Endodermal cell (in vitro differentiated cells): Measurements from ENCODE around the gene TRIM33. TPM values are rescaled to one million over a fixed set of nuclear protein-coding genes. Genes with fewer than 3 reads are reported as not detected.

Experiments used
- DNase-seq: peaks from one replicate; pipeline ENCODE4 v3.0.0-alpha.2; 2017
- H3K27ac ChIP-seq: 2 replicates; pipeline ENCODE4 v1.5.1; 2013; ENCODE audit warnings: mild to moderate bottlenecking, low read depth, low read length, moderate library complexity
- H3K27me3 ChIP-seq: 2 replicates; pipeline ENCODE4 v1.6.1; 2013; ENCODE audit warnings: mild to moderate bottlenecking, low read length, moderate library complexity; ENCODE audit not compliant: insufficient read depth, control insufficient read depth, poor library complexity, severe bottlenecking
- H3K36me3 ChIP-seq: 2 replicates; pipeline ENCODE4 v1.7.0; 2013; ENCODE audit warnings: mild to moderate bottlenecking, low read length, moderate library complexity; ENCODE audit not compliant: control insufficient read depth, insufficient read depth
- H3K4me1 ChIP-seq: one replicate; pipeline ENCODE4 v1.7.0; 2013; ENCODE audit warnings: low read length; ENCODE audit not compliant: control insufficient read depth, insufficient read depth
- H3K4me3 ChIP-seq: 2 replicates; pipeline ENCODE4 v1.5.1; 2013; ENCODE audit warnings: mild to moderate bottlenecking, low read length, moderate library complexity
- H3K9ac ChIP-seq: 2 replicates; pipeline ENCODE4 v1.6.1; 2013; ENCODE audit warnings: mild to moderate bottlenecking, low read length, moderate library complexity; ENCODE audit not compliant: poor library complexity, severe bottlenecking; ENCODE audit errors: extremely low read depth
- H3K9me3 ChIP-seq: 2 replicates; pipeline ENCODE4 v1.6.1; 2013; ENCODE audit warnings: mild to moderate bottlenecking, low read length, moderate library complexity; ENCODE audit not compliant: control insufficient read depth
- H3K27ac Mint-ChIP-seq: 2 replicates; pipeline ENCODE4 v1.8.0; 2020; ENCODE audit warnings: mixed read lengths
- H3K27me3 Mint-ChIP-seq: 2 replicates; pipeline ENCODE4 v1.8.0; 2021; ENCODE audit warnings: mild to moderate bottlenecking, mixed read lengths; ENCODE audit not compliant: insufficient read depth
- H3K36me3 Mint-ChIP-seq: 2 replicates; pipeline ENCODE4 v1.8.0; 2020; ENCODE audit warnings: low read depth, mixed read lengths
- H3K4me1 Mint-ChIP-seq: 2 replicates; pipeline ENCODE4 v1.8.0; 2020; ENCODE audit warnings: mixed read lengths
- H3K4me3 Mint-ChIP-seq: 2 replicates; pipeline ENCODE4 v1.8.0; 2020; ENCODE audit warnings: mild to moderate bottlenecking, moderate library complexity, mixed read lengths
- H3K9me3 Mint-ChIP-seq: 2 replicates; pipeline ENCODE4 v1.8.0; 2020; ENCODE audit warnings: mild to moderate bottlenecking, mixed read lengths
- CTCF ChIP-seq: fragments of 200-600 bp; sonication (generic); conservative IDR thresholded peaks from 2 replicates; pipeline ENCODE4 v1.5.0; 2021; ENCODE audit warnings: antibody characterized with exemption, mild to moderate bottlenecking
- WGBS, 2 experiments: methylation state at CpG; one replicate each; pipeline versions ENCODE4 v1.1.5 to v1.1.7; 2013; ENCODE audit warnings: missing lambda C conversion rate in 2 of 2, mixed read lengths in 1 of 2; ENCODE audit not compliant: insufficient coverage in 1 of 2, insufficient read length in 1 of 2; 5-methylcytosine and 5-hydroxymethylcytosine counted together
- total RNA-seq, 2 donors: library from RNA; stranded (reverse); fragmentation: NEBNext Ultra II Directional in 1 of 2; extraction: Animal tissue kit (Norgen Biotek cat#: 25700) in 1 of 2; gene quantifications; 2 replicates in 1 of 2; 3 replicates in 1 of 2; pipeline ENCODE4 v1.2.1, GENCODE V29; 2021

TRIM33 gene
- total RNA-seq, 2 donors from 2014 or later: 47.2 to 50.6 TPM

DNA sequence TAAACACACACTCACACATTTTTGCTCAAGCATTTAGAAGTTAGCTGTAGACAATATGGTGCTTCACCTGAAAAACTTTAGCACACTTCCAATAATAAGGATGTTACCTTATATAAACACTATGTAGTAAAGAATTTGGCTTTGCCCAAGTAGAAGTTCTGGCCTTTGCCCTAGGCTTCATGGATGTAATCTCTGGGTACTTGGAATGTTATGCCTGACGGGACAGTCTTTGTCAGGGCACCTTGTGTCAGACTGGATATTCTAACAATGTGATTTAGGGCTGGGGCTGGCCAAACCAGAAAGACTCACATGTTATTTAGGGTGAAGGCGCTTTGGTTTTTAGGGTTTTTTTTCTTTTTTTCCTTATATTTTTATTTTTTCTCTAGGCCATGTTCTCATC, 34.8 kb upstream of the TRIM33 start:
- Mint-ChIP-seq H3K9me3 (no peaks in the 10 kb centered on the region), H3K27ac (no peak overlapping the region), H3K36me3 (no peaks in the 10 kb centered on the region), H3K4me1 (no peaks in the 10 kb centered on the region), H3K27me3 (peaks cover 7% of the 10 kb centered on the region), H3K4me3 (no peak overlapping the region)
- no peak overlapping the region for H3K27ac ChIP-seq
- H3K27me3 ChIP-seq: no peaks in the 10 kb centered on the region
- H3K9me3 ChIP-seq: no peaks in the 10 kb centered on the region
- 83 to 93% methylated on average over 1 of the region's 2 CpGs for WGBS, 2 experiments
- no peaks in the 10 kb centered on the region for H3K36me3 ChIP-seq
- TF ChIP-seq CTCF: no peak
- no peak overlapping the region for H3K9ac ChIP-seq
- H3K4me1 ChIP-seq: no peaks in the 10 kb centered on the region
- DNase-seq: no peak
- H3K4me3 ChIP-seq: no peak overlapping the region

GRCh38 chr1:114545315-114545714, 34.3 kb upstream of the TRIM33 start:
- peaks cover 7% of the 10 kb centered on the region for H3K27me3 Mint-ChIP-seq
- no peak overlapping the region for H3K27ac Mint-ChIP-seq
- no peak for TF ChIP-seq CTCF
- no peaks in the 10 kb centered on the region for H3K27me3 ChIP-seq
- no peak overlapping the region for H3K4me3 Mint-ChIP-seq
- no peaks in the 10 kb centered on the region for H3K9me3 Mint-ChIP-seq
- H3K4me1 Mint-ChIP-seq: no peaks in the 10 kb centered on the region
- no peak for DNase-seq
- H3K36me3 Mint-ChIP-seq: no peaks in the 10 kb centered on the region
- no peaks in the 10 kb centered on the region for H3K9me3 ChIP-seq
- no peaks in the 10 kb centered on the region for H3K36me3 ChIP-seq
- no peak overlapping the region for H3K4me3 ChIP-seq
- no peak overlapping the region for H3K9ac ChIP-seq
- 60 to 81% methylated on average over 1 of the region's 1 CpG for WGBS, 2 experiments
- no peak overlapping the region for H3K27ac ChIP-seq
- no peaks in the 10 kb centered on the region for H3K4me1 ChIP-seq

DNA sequence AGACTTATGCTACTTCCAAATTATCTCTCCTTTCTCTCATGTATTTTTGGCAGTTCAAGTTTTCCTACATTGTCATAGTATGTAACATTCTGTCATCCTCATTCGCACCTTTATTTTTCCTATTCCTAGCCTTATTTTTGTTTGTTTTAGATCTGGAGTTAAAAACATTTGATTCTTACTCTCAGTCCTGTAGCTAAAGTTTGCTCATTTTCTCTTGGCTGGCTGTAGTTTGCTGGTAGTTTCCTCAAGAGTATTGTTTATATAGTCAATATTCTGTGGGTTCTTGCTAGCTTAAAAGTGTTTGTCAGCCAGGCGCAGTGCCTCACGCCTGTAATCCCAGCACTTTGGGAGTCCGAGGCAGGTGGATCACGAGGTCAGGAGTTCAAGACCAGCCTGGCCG, 29.8 kb upstream of the TRIM33 start:
- no peaks in the 10 kb centered on the region for H3K9me3 ChIP-seq
- WGBS, 2 experiments: 86 to 100% methylated on average over 1 to 6 of the region's 6 CpGs
- no peaks in the 10 kb centered on the region for H3K4me1 ChIP-seq
- no peaks in the 10 kb centered on the region for H3K27me3 ChIP-seq
- no peak for TF ChIP-seq CTCF
- Mint-ChIP-seq H3K36me3 (no peaks in the 10 kb centered on the region), H3K27ac (no peak overlapping the region), H3K4me1 (no peaks in the 10 kb centered on the region), H3K9me3 (peaks cover 2% of the 10 kb centered on the region), H3K4me3 (no peak overlapping the region), H3K27me3 (peaks cover 7% of the 10 kb centered on the region)
- H3K4me3 ChIP-seq: no peak overlapping the region
- no peaks in the 10 kb centered on the region for H3K36me3 ChIP-seq
- H3K9ac ChIP-seq: no peak overlapping the region
- no peak overlapping the region for H3K27ac ChIP-seq
- DNase-seq: no peak
